Measurements from ENCODE around the gene TOP3B. TPM values are rescaled to one million over a fixed set of nuclear protein-coding genes. Genes with fewer than 3 reads are reported as not detected.
A peak's percentile ranks its signal among the peaks of the same experiment; 100 is the strongest.

TOP3B gene
- total RNA-seq, 1 experiment from 2014 or later: 68.6 TPM

DNA sequence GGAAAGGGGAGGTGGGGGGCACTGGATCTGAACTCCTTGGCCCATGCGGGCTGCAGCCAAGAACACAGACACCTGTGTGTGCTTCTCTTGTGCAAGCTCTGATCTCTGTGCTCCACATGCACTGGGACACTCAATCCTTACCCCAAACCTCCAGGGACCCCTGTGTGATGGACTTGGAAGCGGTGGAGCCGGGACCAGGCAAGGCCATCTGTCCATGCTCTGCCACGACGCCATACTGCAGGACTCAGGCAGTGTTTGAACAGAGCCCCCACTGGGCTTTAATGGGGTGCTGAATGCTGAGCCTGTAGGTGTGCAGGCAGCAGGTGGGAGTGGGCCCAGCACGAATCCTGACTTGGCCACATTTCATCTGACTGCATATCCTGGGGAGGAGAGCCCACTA, 53.3 kb downstream of the TOP3B start (continued):
- no peak for TF ChIP-seq ZNF512 (CRISPR knock-in tag; IDR thresholded peaks at IDR 0.05; ENCODE audit: borderline replicate concordance)

DNA sequence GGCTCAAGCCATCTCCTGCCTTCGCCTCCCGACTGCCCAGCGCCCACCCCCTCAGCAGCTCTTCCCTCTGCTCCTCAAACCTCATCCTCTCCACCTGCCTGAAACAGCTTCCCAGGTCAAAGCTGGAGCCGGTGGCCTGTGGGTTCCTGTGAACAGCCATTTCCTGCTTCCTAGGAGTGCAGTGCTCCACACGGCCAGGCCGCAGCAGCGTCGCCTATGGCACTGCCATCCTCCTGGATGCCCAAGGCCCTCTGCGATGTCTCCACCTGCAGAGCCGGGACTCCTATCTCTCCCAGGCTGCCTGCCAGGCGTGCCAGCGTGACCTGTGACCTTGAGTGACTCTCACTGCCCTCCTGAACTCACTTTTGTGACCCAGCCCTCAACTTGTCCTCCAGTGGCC, 54.5 kb downstream of the TOP3B start:
- DNase-seq (ENCODE audit: low spot score) (no peak), ATAC-seq (no peak)
- H3K27me3 Mint-ChIP-seq (ENCODE audit: low read depth): no peaks in the 10 kb centered on the region
- no peaks in the 10 kb centered on the region for H3K9me3 Mint-ChIP-seq
- ChIA-PET CTCF (interaction anchor here (0.9 to 4.5 kb wide), 8 partner anchors 10 to 153 kb away, joined by 3 to 49 read pairs (median 4); partner anchors contain the start of gene PPM1F), POLR2A (no interaction called here)
- H3K27ac Mint-ChIP-seq: peak overlapping the region; percentile 17
- TF ChIP-seq ZNF317 (CRISPR knock-in tag; IDR thresholded peaks at IDR 0.05; ENCODE audit: borderline replicate concordance, low read depth): no peak
- TF ChIP-seq, protein P1, sequence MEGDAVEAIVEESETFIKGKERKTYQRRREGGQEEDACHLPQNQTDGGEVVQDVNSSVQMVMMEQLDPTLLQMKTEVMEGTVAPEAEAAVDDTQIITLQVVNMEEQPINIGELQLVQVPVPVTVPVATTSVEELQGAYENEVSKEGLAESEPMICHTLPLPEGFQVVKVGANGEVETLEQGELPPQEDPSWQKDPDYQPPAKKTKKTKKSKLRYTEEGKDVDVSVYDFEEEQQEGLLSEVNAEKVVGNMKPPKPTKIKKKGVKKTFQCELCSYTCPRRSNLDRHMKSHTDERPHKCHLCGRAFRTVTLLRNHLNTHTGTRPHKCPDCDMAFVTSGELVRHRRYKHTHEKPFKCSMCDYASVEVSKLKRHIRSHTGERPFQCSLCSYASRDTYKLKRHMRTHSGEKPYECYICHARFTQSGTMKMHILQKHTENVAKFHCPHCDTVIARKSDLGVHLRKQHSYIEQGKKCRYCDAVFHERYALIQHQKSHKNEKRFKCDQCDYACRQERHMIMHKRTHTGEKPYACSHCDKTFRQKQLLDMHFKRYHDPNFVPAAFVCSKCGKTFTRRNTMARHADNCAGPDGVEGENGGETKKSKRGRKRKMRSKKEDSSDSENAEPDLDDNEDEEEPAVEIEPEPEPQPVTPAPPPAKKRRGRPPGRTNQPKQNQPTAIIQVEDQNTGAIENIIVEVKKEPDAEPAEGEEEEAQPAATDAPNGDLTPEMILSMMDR (IDR thresholded peaks at IDR 0.05): no peak
- no peak for TF ChIP-seq GRHL2 (CRISPR knock-in tag; IDR thresholded peaks at IDR 0.05; ENCODE audit: insufficient replicate concordance, severe bottlenecking)
- TF ChIP-seq JUN (CRISPR knock-in tag; IDR thresholded peaks at IDR 0.05): no peak
- no peak for TF ChIP-seq ARID4B (CRISPR knock-in tag; IDR thresholded peaks at IDR 0.05; ENCODE audit: borderline replicate concordance)
- H3K4me1 Mint-ChIP-seq: peaks cover 45% of the 10 kb centered on the region
- H3K36me3 Mint-ChIP-seq: peaks cover 19% of the 10 kb centered on the region; the same call in 1 of the 2 replicates
- H3K4me3 Mint-ChIP-seq: no peak overlapping the region

- TF ChIP-seq EMX1 (CRISPR knock-in tag; IDR thresholded peaks at IDR 0.05) (no peak), FOXP1 (CRISPR knock-in tag; IDR thresholded peaks at IDR 0.05; ENCODE audit: borderline replicate concordance) (0 out of 2 replicates have a peak, but pooled peaks have one; percentile 37)
- ChIA-PET POLR2A (no interaction called here), CTCF (interaction anchor here (0.9 to 4.5 kb wide), 9 partner anchors 10 to 152 kb away, joined by 3 to 49 read pairs (median 4); partner anchors contain the start of gene PPM1F)
- Mint-ChIP-seq H3K27me3 (ENCODE audit: low read depth) (no peaks in the 10 kb centered on the region), H3K4me3 (no peak overlapping the region), H3K4me1 (peaks cover 43% of the 10 kb centered on the region), H3K27ac (peak overlapping the region; percentile 57; the same call in 1 of the 2 replicates), H3K9me3 (no peaks in the 10 kb centered on the region), H3K36me3 (peaks cover 14% of the 10 kb centered on the region; the same call in 1 of the 2 replicates)
- no peak for DNase-seq (ENCODE audit: low spot score)
- peak; percentile 66 for ATAC-seq
Measured at GRCh38 chr22:21927174-21927823, 55.3 kb downstream of the TOP3B start.

GRCh38 chr22:21926728-21927127, 55.9 kb downstream of the TOP3B start:
- Mint-ChIP-seq H3K9me3 (no peaks in the 10 kb centered on the region), H3K27me3 (ENCODE audit: low read depth) (no peaks in the 10 kb centered on the region), H3K27ac (peak overlapping the region; percentile 72; the same call in 1 of the 2 replicates), H3K4me3 (no peak overlapping the region), H3K4me1 (peaks cover 48% of the 10 kb centered on the region), H3K36me3 (peaks cover 14% of the 10 kb centered on the region; the same call in 1 of the 2 replicates)
- ATAC-seq: no peak
- ChIA-PET POLR2A (no interaction called here), CTCF (interaction anchor here (1.0 to 4.5 kb wide), 3 partner anchors 11 to 26 kb away, joined by 3 to 49 read pairs (median 4); partner anchors contain the start of gene PPM1F)
- no peak for DNase-seq (ENCODE audit: low spot score)
- TF ChIP-seq FOXJ3 (CRISPR knock-in tag; IDR thresholded peaks at IDR 0.05; ENCODE audit: borderline replicate concordance) (no peak), ELF4 (CRISPR knock-in tag; IDR thresholded peaks at IDR 0.05; ENCODE audit: low read depth) (no peak), ZBTB21 (CRISPR knock-in tag; IDR thresholded peaks at IDR 0.05; ENCODE audit: borderline replicate concordance) (no peak), KAT7 (CRISPR knock-in tag; IDR thresholded peaks at IDR 0.05; ENCODE audit: borderline replicate concordance) (no peak), SOX15 (CRISPR knock-in tag; IDR thresholded peaks at IDR 0.05) (no peak), TP53 (CRISPR knock-in tag; IDR thresholded peaks at IDR 0.05) (no peak), PRRX2 (CRISPR knock-in tag; IDR thresholded peaks at IDR 0.05) (no peak)
- TF ChIP-seq, protein P1 (IDR thresholded peaks at IDR 0.05): no peak
- TF ChIP-seq, protein P2, sequence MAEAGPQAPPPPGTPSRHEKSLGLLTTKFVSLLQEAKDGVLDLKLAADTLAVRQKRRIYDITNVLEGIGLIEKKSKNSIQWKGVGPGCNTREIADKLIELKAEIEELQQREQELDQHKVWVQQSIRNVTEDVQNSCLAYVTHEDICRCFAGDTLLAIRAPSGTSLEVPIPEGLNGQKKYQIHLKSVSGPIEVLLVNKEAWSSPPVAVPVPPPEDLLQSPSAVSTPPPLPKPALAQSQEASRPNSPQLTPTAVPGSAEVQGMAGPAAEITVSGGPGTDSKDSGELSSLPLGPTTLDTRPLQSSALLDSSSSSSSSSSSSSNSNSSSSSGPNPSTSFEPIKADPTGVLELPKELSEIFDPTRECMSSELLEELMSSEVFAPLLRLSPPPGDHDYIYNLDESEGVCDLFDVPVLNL (CRISPR knock-in tag; IDR thresholded peaks at IDR 0.05; ENCODE audit: borderline replicate concordance, low read depth): no peak
